Hepatocyte (in vitro differentiated cells): ENCODE measurements around the gene IGF2.

Experiments used
- CTCF ChIP-seq: fragments of 200-600 bp; sonication (generic); IDR thresholded peaks from 2 replicates; pipeline ENCODE4 v1.5.1; 2016; ENCODE audit warnings: antibody characterized with exemption, mild to moderate bottlenecking; ENCODE audit not compliant: poor library complexity
- EZH2 ChIP-seq: fragments of 200-600 bp; sonication (generic); IDR thresholded peaks from 2 replicates; pipeline ENCODE4 v1.6.1; 2016; ENCODE audit warnings: antibody characterized with exemption, mild to moderate bottlenecking, borderline replicate concordance
- EZH2phosphoT487 ChIP-seq: fragments of 200-600 bp; sonication (generic); IDR thresholded peaks from one replicate; pipeline ENCODE4 v1.6.1; 2018; ENCODE audit warnings: antibody characterized with exemption, mild to moderate bottlenecking, low read depth, moderate library complexity; ENCODE audit not compliant: unreplicated experiment, severe bottlenecking

GRCh38 chr11:2151500-2152257, 12.5 kb upstream of the IGF2 start:
- peak; percentile 87 for TF ChIP-seq CTCF
- TF ChIP-seq EZH2 = no peak
- no peak for TF ChIP-seq EZH2phosphoT487
